ENCODE measurements around the gene HIGD2B. TPM values are rescaled to one million over a fixed set of nuclear protein-coding genes. Genes with fewer than 3 reads are reported as not detected.
A peak's percentile ranks its signal among the peaks of the same experiment; 100 is the strongest.

The HIGD2B gene
- total and polyA plus RNA-seq, 2 of the 13 experiments (the other 11 are each of a cell fraction or from before 2014, with no cell fraction given): not detected

DNA sequence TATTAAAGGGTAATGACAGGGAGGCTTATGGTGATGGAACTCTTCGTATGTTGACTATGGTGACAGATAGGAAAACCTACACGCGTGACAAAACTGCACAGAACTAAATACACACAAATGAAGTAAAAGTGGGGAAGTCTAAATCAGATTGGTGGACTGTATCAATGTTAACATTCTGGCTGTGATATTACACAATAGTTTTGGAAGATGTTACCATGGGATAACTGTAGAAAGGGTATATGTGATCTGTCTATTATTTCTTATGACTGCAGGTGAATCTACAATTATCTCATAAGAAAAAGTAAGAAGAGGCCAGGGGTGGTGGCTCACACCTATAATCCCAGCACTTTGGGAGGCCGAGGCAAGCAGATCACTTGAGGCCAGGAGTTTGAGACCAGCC lies 9.1 kb downstream of the HIGD2B start:
- ChIA-PET POLR2A (no interaction called here), CTCF (ENCODE audit: low intra/inter-chr PET ratio, low total read pairs) (no interaction called here)
- ATAC-seq: no peak
- no peak for FAIRE-seq
- Histone ChIP-seq H3K9ac (ENCODE audit: insufficient read depth, low read depth, low read length) (no peak overlapping the region), H4K20me1 (ENCODE audit: insufficient read depth, low read length) (no peaks in the 10 kb centered on the region), H3K79me2 (ENCODE audit: insufficient read depth, low read length) (no peaks in the 10 kb centered on the region), H3K4me3 (replicated peaks in 1 of 3; ENCODE audit: insufficient read depth in 1 of 3, low read depth in 2 of 3, low read length in 3 of 3) (no peak overlapping the region), H3K27ac (ENCODE audit: extremely low read length, insufficient read depth, low read length) (no peak overlapping the region), H3K4me1 (ENCODE audit: insufficient read depth, low read length) (no peaks in the 10 kb centered on the region), H2AFZ (ENCODE audit: low read length) (no peak overlapping the region), H3K4me2 (ENCODE audit: low read depth, low read length) (no peak overlapping the region), H3K27me3 (ENCODE audit: control insufficient read depth in 1 of 2, insufficient read depth in 2 of 2, low read length in 2 of 2) (peaks cover 0 to 13% of the 10 kb centered on the region in 2 experiments; a peak in 3 of 5 replicates), H3K9me3 (ENCODE audit: low read length) (no peaks in the 10 kb centered on the region), H3K36me3 (replicated peaks in 1 of 2; ENCODE audit: control insufficient read depth in 1 of 2, insufficient read depth in 2 of 2, low read length in 2 of 2) (no peaks in the 10 kb centered on the region)
- intact Hi-C loops (cut with micrococcal nuclease; ENCODE audit: unreplicated experiment): no loop called here
- no peak for DNase-seq (ENCODE audit: low spot score)
- no TSS peak for BruUV-seq (replicated peaks)
- TF ChIP-seq CEBPB (IDR thresholded peaks at IDR 0.05; ENCODE audit: borderline replicate concordance, low read depth, low read length) (peak; percentile 46), NCOR1 (IDR thresholded peaks at IDR 0.05; ENCODE audit: borderline replicate concordance, low read length) (no peak), RELA (CRISPR knock-in tag; IDR thresholded peaks at IDR 0.05) (no peak)
- TF ChIP-seq, protein P1, sequence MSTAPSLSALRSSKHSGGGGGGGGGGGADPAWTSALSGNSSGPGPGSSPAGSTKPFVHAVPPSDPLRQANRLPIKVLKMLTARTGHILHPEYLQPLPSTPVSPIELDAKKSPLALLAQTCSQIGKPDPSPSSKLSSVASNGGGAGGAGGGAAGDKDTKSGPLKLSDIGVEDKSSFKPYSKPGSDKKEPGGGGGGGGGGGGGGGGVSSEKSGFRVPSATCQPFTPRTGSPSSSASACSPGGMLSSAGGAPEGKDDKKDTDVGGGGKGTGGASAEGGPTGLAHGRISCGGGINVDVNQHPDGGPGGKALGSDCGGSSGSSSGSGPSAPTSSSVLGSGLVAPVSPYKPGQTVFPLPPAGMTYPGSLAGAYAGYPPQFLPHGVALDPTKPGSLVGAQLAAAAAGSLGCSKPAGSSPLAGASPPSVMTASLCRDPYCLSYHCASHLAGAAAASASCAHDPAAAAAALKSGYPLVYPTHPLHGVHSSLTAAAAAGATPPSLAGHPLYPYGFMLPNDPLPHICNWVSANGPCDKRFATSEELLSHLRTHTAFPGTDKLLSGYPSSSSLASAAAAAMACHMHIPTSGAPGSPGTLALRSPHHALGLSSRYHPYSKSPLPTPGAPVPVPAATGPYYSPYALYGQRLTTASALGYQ (CRISPR knock-in tag; IDR thresholded peaks at IDR 0.05): no peak
- TF ChIP-seq, protein P2, sequence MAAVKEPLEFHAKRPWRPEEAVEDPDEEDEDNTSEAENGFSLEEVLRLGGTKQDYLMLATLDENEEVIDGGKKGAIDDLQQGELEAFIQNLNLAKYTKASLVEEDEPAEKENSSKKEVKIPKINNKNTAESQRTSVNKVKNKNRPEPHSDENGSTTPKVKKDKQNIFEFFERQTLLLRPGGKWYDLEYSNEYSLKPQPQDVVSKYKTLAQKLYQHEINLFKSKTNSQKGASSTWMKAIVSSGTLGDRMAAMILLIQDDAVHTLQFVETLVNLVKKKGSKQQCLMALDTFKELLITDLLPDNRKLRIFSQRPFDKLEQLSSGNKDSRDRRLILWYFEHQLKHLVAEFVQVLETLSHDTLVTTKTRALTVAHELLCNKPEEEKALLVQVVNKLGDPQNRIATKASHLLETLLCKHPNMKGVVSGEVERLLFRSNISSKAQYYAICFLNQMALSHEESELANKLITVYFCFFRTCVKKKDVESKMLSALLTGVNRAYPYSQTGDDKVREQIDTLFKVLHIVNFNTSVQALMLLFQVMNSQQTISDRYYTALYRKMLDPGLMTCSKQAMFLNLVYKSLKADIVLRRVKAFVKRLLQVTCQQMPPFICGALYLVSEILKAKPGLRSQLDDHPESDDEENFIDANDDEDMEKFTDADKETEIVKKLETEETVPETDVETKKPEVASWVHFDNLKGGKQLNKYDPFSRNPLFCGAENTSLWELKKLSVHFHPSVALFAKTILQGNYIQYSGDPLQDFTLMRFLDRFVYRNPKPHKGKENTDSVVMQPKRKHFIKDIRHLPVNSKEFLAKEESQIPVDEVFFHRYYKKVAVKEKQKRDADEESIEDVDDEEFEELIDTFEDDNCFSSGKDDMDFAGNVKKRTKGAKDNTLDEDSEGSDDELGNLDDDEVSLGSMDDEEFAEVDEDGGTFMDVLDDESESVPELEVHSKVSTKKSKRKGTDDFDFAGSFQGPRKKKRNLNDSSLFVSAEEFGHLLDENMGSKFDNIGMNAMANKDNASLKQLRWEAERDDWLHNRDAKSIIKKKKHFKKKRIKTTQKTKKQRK (IDR thresholded peaks at IDR 0.05; ENCODE audit: low read length): no peak
- in situ Hi-C loops (cut with HindIII; ENCODE audit: extremely low pct_ligation_motif_present, low pct_unique_long_range_greater_than_20kb): no loop called here
- 55% methylated on average over 4 of the region's 4 CpGs for WGBS (ENCODE audit: low lambda C conversion rate)
